ENCODE results near the gene MAP7.

- TF ChIP-seq CTCF (IDR thresholded peaks at IDR 0.05) = no peak
- no peak for TF ChIP-seq POLR2A (IDR thresholded peaks at IDR 0.05)
Observed at GRCh38 chr6:136503303-136504029, 46.8 kb downstream of the MAP7 start.

Measured in heart left ventricle (tissue), 13 donors.